Measurements from ENCODE around the gene PCDH1.
"Not testable (repeated sequence)": the region's sequence is repeated elsewhere in the genome, so short reads cannot be mapped to it uniquely, and the experiment has no call there.

PCDH1 gene

DNA sequence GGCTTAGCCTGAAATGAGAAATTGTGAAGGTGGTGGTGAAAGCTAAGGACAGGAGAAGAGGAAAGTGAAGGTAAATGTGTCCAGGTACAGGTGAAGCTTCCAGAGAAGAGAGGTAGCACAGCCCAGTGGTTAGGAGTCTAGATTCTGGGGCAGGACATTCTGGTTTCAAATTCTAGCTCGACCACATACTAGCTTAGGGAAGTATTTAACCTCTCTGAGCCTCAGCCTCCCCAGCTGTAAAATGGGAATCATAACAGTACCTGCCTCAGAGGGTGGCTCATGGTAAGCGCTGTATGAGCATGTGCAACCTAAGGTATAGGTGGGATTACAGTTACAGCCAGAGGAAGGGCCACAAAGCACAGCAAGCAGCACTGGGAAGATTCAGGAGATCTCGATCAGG, 55.2 kb downstream of the PCDH1 start:
- Histone ChIP-seq H3K4me2 (ENCODE audit: low read length) (no peak overlapping the region), H3K4me3 (ENCODE audit: low read length) (no peak overlapping the region), H3K79me2 (ENCODE audit: control insufficient read depth, low read length) (no peaks in the 10 kb centered on the region), H3K9me2 (replicated peaks; ENCODE audit: control insufficient read depth, low read length) (no peaks in the 10 kb centered on the region), H3F3A (ENCODE audit: control insufficient read depth, insufficient read depth) (no peaks in the 10 kb centered on the region), H4K20me1 (ENCODE audit: control insufficient read depth, insufficient read depth, low read depth, low read length) (no peaks in the 10 kb centered on the region), H3K4me1 (ENCODE audit: control insufficient read depth, low read length) (no peaks in the 10 kb centered on the region), H3K9me3 (ENCODE audit: control insufficient read depth, insufficient read depth, low read length) (no peaks in the 10 kb centered on the region), H3K36me3 (ENCODE audit: control insufficient read depth, low read length) (no peaks in the 10 kb centered on the region), H3K27ac (ENCODE audit: low read depth, low read length) (no peak overlapping the region), H3K27me3 (ENCODE audit: control insufficient read depth, low read length) (no peaks in the 10 kb centered on the region; the same call in none of the 2 replicates)
- no peak for TF ChIP-seq EZH2phosphoT487 (IDR thresholded peaks at IDR 0.05; ENCODE audit: borderline replicate concordance, low read length)
- TF ChIP-seq, protein P1, sequence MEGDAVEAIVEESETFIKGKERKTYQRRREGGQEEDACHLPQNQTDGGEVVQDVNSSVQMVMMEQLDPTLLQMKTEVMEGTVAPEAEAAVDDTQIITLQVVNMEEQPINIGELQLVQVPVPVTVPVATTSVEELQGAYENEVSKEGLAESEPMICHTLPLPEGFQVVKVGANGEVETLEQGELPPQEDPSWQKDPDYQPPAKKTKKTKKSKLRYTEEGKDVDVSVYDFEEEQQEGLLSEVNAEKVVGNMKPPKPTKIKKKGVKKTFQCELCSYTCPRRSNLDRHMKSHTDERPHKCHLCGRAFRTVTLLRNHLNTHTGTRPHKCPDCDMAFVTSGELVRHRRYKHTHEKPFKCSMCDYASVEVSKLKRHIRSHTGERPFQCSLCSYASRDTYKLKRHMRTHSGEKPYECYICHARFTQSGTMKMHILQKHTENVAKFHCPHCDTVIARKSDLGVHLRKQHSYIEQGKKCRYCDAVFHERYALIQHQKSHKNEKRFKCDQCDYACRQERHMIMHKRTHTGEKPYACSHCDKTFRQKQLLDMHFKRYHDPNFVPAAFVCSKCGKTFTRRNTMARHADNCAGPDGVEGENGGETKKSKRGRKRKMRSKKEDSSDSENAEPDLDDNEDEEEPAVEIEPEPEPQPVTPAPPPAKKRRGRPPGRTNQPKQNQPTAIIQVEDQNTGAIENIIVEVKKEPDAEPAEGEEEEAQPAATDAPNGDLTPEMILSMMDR (IDR thresholded peaks at IDR 0.05; ENCODE audit: low read depth, low read length, poor library complexity, severe bottlenecking): no peak

DNA sequence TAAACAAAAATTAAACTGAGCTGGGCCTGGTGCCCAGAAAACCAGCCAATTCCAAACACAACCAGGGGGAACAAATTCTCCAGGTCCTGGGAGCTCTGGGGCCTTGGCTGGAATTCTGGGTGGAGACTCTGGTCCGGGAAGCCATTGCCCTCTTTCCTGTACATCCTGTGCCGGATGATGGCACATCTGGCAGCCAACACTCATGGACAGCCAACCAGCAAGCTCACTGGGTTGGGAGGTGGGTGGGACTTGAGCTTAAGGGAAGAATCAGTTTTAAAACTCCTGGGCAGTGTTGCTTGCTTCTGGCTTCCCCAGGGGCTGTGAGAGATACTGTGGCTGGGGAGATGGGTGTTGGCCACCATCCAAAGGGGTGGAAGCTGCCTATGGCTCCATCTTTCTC, 56.1 kb downstream of the PCDH1 start:
- no peaks in the 10 kb centered on the region for H3K79me2 ChIP-seq (ENCODE audit: control insufficient read depth, low read length)
- no peaks in the 10 kb centered on the region for H3F3A ChIP-seq (ENCODE audit: control insufficient read depth, insufficient read depth)
- H3K27ac ChIP-seq (ENCODE audit: low read depth, low read length): no peak overlapping the region
- H3K4me1 ChIP-seq (ENCODE audit: control insufficient read depth, low read length): no peaks in the 10 kb centered on the region
- no peaks in the 10 kb centered on the region for H3K36me3 ChIP-seq (ENCODE audit: control insufficient read depth, low read length)
- no peaks in the 10 kb centered on the region; the same call in none of the 2 replicates for H3K27me3 ChIP-seq (ENCODE audit: control insufficient read depth, low read length)
- no peaks in the 10 kb centered on the region for H3K9me3 ChIP-seq (ENCODE audit: control insufficient read depth, insufficient read depth, low read length)
- H3K9me2 ChIP-seq (replicated peaks; ENCODE audit: control insufficient read depth, low read length): no peaks in the 10 kb centered on the region
- H3K4me2 ChIP-seq (ENCODE audit: low read length): no peak overlapping the region
- no peaks in the 10 kb centered on the region for H4K20me1 ChIP-seq (ENCODE audit: control insufficient read depth, insufficient read depth, low read depth, low read length)
- H3K4me3 ChIP-seq (ENCODE audit: low read length): no peak overlapping the region
- TF ChIP-seq, protein P1 (IDR thresholded peaks at IDR 0.05; ENCODE audit: low read depth, low read length, poor library complexity, severe bottlenecking): no peak
- TF ChIP-seq EZH2phosphoT487 (IDR thresholded peaks at IDR 0.05; ENCODE audit: borderline replicate concordance, low read length): no peak

GRCh38 chr5:141821430-141821925, 56.7 kb downstream of the PCDH1 start:
- no peak overlapping the region for H3K4me2 ChIP-seq (ENCODE audit: low read length)
- TF ChIP-seq, protein P1 (IDR thresholded peaks at IDR 0.05; ENCODE audit: low read depth, low read length, poor library complexity, severe bottlenecking): no peak
- no peak for TF ChIP-seq EZH2phosphoT487 (IDR thresholded peaks at IDR 0.05; ENCODE audit: borderline replicate concordance, low read length)
- no peaks in the 10 kb centered on the region for H4K20me1 ChIP-seq (ENCODE audit: control insufficient read depth, insufficient read depth, low read depth, low read length)

GRCh38 chr5:141820686-141821085, 57.5 kb downstream of the PCDH1 start:
- not testable (repeated sequence) for H3K9me2 ChIP-seq (replicated peaks; ENCODE audit: control insufficient read depth, low read length); H3F3A ChIP-seq (ENCODE audit: control insufficient read depth, insufficient read depth); H4K20me1 ChIP-seq (ENCODE audit: control insufficient read depth, insufficient read depth, low read depth, low read length); H3K36me3 ChIP-seq (ENCODE audit: control insufficient read depth, low read length); H3K27me3 ChIP-seq (ENCODE audit: control insufficient read depth, low read length); H3K27ac ChIP-seq (ENCODE audit: low read depth, low read length); H3K4me3 ChIP-seq (ENCODE audit: low read length); H3K4me1 ChIP-seq (ENCODE audit: control insufficient read depth, low read length); H3K4me2 ChIP-seq (ENCODE audit: low read length); H3K9me3 ChIP-seq (ENCODE audit: control insufficient read depth, insufficient read depth, low read length); H3K79me2 ChIP-seq (ENCODE audit: control insufficient read depth, low read length)

More at GRCh38 chr5:141821430-141821925, 56.7 kb downstream of the PCDH1 start:
- H3K36me3 ChIP-seq (ENCODE audit: control insufficient read depth, low read length): no peaks in the 10 kb centered on the region
- no peaks in the 10 kb centered on the region for H3K4me1 ChIP-seq (ENCODE audit: control insufficient read depth, low read length)
- no peak overlapping the region for H3K27ac ChIP-seq (ENCODE audit: low read depth, low read length)
- H3K9me3 ChIP-seq (ENCODE audit: control insufficient read depth, insufficient read depth, low read length): no peaks in the 10 kb centered on the region
- no peaks in the 10 kb centered on the region for H3F3A ChIP-seq (ENCODE audit: control insufficient read depth, insufficient read depth)
- H3K4me3 ChIP-seq (ENCODE audit: low read length): no peak overlapping the region
- no peaks in the 10 kb centered on the region; the same call in none of the 2 replicates for H3K27me3 ChIP-seq (ENCODE audit: control insufficient read depth, low read length)
- no peaks in the 10 kb centered on the region for H3K9me2 ChIP-seq (replicated peaks; ENCODE audit: control insufficient read depth, low read length)
- H3K79me2 ChIP-seq (ENCODE audit: control insufficient read depth, low read length): no peaks in the 10 kb centered on the region

Data from DOHH2 (cell line).